OCI-LY3 (cell line): Measurements from ENCODE around the gene LCOR.

Experiments used
- H2AFZ ChIP-seq: fragments of 200-600, 300-600 bp; shearing (Covaris generic); 2 replicates; pipeline ENCODE4 v1.6.0; 2014; ENCODE audit warnings: antibody characterized with exemption, low read depth, low read length
- H3K27ac ChIP-seq: fragments of 200-600, 300-600 bp; sonication (generic); 2 replicates; pipeline ENCODE4 v1.5.1; 2014; ENCODE audit warnings: mild to moderate bottlenecking, low read length, moderate library complexity, mixed read lengths
- H3K27me3 ChIP-seq: fragments of 200-600, 300-600 bp; sonication (generic); 2 replicates; pipeline ENCODE4 v1.6.1; 2014; ENCODE audit warnings: low read depth, low read length, mixed read lengths
- H3K36me3 ChIP-seq: fragments of 200-600, 300-600 bp; sonication (generic); replicated peaks from 2 replicates; pipeline ENCODE3; 2014; ENCODE audit warnings: low read depth, low read length, mixed read lengths
- H3K4me1 ChIP-seq: fragments of 300-600, 200-600 bp; sonication (generic); 2 replicates; pipeline ENCODE4 v1.6.1; 2014; ENCODE audit warnings: low read length, mixed read lengths
- H3K4me2 ChIP-seq: fragments of 200-600, 300-600 bp; sonication (generic); 2 replicates; pipeline ENCODE4 v1.6.1; 2014; ENCODE audit warnings: low read length, mixed read lengths
- H3K4me3 ChIP-seq: fragments of 300-600, 200-600 bp; sonication (generic); 2 replicates; pipeline ENCODE4 v1.5.1; 2014; ENCODE audit warnings: antibody characterized with exemption, mild to moderate bottlenecking, low read length, moderate library complexity
- H3K79me2 ChIP-seq: fragments of 300-600, 200-600 bp; shearing (Covaris generic); 2 replicates; pipeline ENCODE4 v1.6.1; 2014; ENCODE audit warnings: mild to moderate bottlenecking, low read length, mixed read lengths
- H3K9ac ChIP-seq: fragments of 300-600, 200-600 bp; shearing (Covaris generic); 2 replicates; pipeline ENCODE4 v1.6.0; 2014; ENCODE audit warnings: mild to moderate bottlenecking, low read length, moderate library complexity
- H3K9me3 ChIP-seq: fragments of 200-600, 300-600 bp; shearing (Covaris generic); 2 replicates; pipeline ENCODE4 v1.6.1; 2014; ENCODE audit warnings: low read length, mixed read lengths; ENCODE audit not compliant: insufficient read depth
- H4K20me1 ChIP-seq: fragments of 200-600, 300-600 bp; sonication (generic); 2 replicates; pipeline ENCODE4 v1.6.1; 2016; ENCODE audit warnings: low read length, mixed read lengths; ENCODE audit not compliant: insufficient read depth
- EZH2phosphoT487 ChIP-seq: fragments of 200-600 bp; shearing (Covaris generic); IDR thresholded peaks from 2 replicates; pipeline ENCODE4 v1.6.1; 2018; ENCODE audit warnings: antibody characterized with exemption, mixed run types, low read depth
- TF ChIP-seq, protein P1 (sequence below): fragments of 200-600, 300-600 bp; sonication (generic); IDR thresholded peaks from 2 replicates; pipeline ENCODE4 v1.5.1; 2014; ENCODE audit warnings: antibody characterized with exemption, low read length, low read depth

LCOR gene

DNA sequence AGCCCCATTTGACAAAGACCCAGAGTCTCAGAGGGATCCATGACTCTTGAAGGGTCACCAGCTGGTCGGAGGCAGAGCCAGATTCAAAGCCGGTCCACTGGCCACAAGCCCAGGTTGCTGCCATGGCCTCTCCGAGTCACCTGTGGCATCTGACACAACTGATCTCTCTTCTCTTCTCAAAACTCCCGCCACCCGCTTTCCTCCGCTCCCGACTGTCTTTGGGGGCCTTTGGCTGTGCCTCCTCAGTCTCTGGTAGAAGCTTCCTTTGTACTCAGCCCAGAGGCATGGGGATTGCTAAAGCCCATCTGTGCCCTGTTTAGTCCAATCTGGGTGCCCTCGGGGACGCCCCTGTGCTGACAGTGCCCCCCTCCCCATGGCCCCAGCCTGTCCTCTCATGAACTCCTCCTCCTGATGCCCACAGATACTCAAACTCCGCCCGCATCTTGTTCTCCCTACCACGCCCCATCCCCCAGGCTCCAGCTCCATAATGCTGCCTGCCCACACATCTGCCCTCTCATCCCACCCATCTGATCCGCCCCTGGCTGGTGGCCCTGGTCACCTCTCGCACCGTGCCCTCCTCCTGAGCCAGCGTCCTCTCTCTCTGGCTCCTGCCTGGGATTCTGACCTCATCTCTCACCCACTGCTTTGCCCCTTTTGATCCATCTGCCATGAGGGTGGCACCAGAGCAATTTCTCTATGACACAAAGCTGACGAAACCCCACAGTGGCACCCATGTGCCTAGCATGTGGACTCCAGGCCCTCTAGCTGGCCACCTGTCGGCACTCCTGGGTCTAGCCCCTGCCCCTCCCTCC is 203.1 kb downstream of the LCOR start:
- Histone ChIP-seq H3K27ac (no peak overlapping the region), H3K9ac (no peak overlapping the region), H3K36me3 (no peaks in the 10 kb centered on the region), H3K27me3 (0 out of 2 replicates have a peak, but pooled peaks cover 3% of the 10 kb centered on the region), H3K4me3 (no peak overlapping the region), H3K79me2 (no peaks in the 10 kb centered on the region), H4K20me1 (no peaks in the 10 kb centered on the region), H3K4me1 (peaks cover 7% of the 10 kb centered on the region), H2AFZ (no peak overlapping the region), H3K9me3 (no peaks in the 10 kb centered on the region), H3K4me2 (no peak overlapping the region)
- no peak for TF ChIP-seq EZH2phosphoT487
- TF ChIP-seq, protein P1, sequence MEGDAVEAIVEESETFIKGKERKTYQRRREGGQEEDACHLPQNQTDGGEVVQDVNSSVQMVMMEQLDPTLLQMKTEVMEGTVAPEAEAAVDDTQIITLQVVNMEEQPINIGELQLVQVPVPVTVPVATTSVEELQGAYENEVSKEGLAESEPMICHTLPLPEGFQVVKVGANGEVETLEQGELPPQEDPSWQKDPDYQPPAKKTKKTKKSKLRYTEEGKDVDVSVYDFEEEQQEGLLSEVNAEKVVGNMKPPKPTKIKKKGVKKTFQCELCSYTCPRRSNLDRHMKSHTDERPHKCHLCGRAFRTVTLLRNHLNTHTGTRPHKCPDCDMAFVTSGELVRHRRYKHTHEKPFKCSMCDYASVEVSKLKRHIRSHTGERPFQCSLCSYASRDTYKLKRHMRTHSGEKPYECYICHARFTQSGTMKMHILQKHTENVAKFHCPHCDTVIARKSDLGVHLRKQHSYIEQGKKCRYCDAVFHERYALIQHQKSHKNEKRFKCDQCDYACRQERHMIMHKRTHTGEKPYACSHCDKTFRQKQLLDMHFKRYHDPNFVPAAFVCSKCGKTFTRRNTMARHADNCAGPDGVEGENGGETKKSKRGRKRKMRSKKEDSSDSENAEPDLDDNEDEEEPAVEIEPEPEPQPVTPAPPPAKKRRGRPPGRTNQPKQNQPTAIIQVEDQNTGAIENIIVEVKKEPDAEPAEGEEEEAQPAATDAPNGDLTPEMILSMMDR, result no peak

DNA sequence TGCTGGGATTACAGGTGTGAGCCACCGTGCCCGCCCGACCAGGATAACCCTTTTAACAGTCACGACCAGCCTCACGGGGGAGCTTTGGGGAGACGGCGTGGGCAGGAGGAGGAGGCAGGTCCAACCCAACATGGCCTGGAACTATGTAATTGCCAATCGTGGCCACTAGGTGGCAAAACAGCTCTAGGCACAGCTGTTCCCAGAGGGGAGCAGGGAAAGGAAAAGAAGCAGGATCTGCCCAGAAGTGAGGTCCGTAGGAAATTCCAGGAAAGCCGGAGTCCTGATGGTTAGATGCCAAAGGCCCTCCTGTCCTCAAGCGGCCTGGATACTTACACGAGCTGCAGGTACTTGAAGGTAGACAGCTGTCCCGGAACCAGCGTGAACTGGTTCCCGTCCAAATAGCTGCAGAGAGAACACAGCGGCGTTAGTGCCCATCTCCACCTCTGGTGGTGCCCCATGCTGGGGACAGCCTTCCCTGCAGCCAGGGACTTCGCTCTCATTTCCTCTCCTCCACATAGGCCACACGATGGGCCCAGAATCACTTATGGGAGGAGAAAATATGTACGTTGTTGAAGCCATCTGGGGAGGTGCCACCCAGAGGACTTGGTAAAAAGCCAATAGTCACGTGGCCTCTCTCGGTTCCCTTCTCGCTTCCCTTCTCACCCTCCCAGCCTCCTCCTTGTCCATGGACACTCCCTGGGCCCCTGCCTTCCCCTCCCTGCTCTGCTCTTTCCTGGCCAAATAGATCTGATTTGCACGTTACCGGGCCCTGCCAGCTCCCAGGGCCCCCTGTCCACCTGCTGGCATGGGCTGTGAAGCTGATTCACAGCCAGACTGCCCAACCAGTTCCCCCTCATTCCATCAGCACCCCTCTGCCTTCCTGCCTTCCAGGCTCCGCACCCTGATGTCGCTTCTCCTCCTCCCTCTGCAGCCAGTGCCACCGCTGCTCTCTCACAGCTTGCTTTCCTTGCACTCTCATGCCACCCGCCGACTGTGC is 205.6 kb downstream of the LCOR start:
- H3K27me3 ChIP-seq, result no peaks in the 10 kb centered on the region
- peak overlapping the region; percentile 96 for H2AFZ ChIP-seq
- no peaks in the 10 kb centered on the region for H4K20me1 ChIP-seq
- no peaks in the 10 kb centered on the region for H3K9me3 ChIP-seq
- H3K27ac ChIP-seq, result no peak overlapping the region
- no peaks in the 10 kb centered on the region for H3K79me2 ChIP-seq
- no peak for TF ChIP-seq EZH2phosphoT487
- TF ChIP-seq, protein P1, result peak; percentile 73
- H3K9ac ChIP-seq, result peak overlapping the region; percentile 52; the same call in 1 of the 2 replicates
- H3K4me1 ChIP-seq, result peaks cover 7% of the 10 kb centered on the region
- H3K36me3 ChIP-seq, result no peaks in the 10 kb centered on the region
- H3K4me3 ChIP-seq, result peak overlapping the region; percentile 82
- peak overlapping the region; percentile 99 for H3K4me2 ChIP-seq

DNA sequence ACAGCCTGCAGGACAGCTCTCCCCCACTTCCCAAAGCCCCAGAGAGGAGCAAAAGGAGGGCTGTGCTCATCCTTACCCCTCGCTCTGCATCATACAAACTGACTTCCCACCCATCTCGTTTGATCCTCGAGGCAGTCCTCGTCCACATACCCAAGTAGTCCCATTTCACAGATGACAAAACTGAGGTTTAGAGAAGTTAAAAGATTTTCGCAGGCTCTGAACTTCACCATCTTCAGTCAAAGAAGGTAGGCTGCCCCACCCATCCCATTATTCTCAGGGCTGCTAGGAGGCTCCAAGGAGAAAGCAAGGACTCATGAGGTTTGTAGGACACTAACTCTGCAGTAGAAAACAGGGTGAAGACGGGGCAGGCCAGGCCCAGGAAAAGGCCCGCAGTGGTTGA is 206.6 kb downstream of the LCOR start:
- no peak overlapping the region for H2AFZ ChIP-seq
- no peaks in the 10 kb centered on the region for H3K27me3 ChIP-seq
- no peaks in the 10 kb centered on the region for H3K36me3 ChIP-seq
- H4K20me1 ChIP-seq, result no peaks in the 10 kb centered on the region
- no peaks in the 10 kb centered on the region for H3K9me3 ChIP-seq
- H3K9ac ChIP-seq, result no peak overlapping the region
- no peak overlapping the region for H3K4me2 ChIP-seq
- no peak for TF ChIP-seq EZH2phosphoT487
- TF ChIP-seq, protein P1, result no peak
- H3K4me3 ChIP-seq, result no peak overlapping the region
- no peak overlapping the region for H3K27ac ChIP-seq
- peaks cover 7% of the 10 kb centered on the region for H3K4me1 ChIP-seq
- H3K79me2 ChIP-seq, result no peaks in the 10 kb centered on the region
